Stimulated activated CD8-positive, alpha-beta memory T cell treated with anti-CD3 and anti-CD28 coated beads, Interleukin-7, amount 100 ng/mL, for 1 hour (primary cell): ENCODE measurements around the gene COA6.
"Not testable (repeated sequence)": the region's sequence is repeated elsewhere in the genome, so short reads cannot be mapped to it uniquely, and the experiment has no call there.

ENCODE experiments used
- DNase-seq, 2 donors: peaks; one replicate each; pipeline ENCODE4 v3.0.0-alpha.2; 2020; ENCODE audit warnings: low read depth in 2 of 2

The COA6 gene

GRCh38 chr1:234369784-234370183 is 3.5 kb upstream of the COA6 start:
- no peak for DNase-seq

- no peak for DNase-seq
Observed at GRCh38 chr1:234371414-234371813, 1.8 kb upstream of the COA6 start.

- DNase-seq = no peak
Observed at GRCh38 chr1:234372011-234372757, 1.1 kb upstream of the COA6 start.

DNA sequence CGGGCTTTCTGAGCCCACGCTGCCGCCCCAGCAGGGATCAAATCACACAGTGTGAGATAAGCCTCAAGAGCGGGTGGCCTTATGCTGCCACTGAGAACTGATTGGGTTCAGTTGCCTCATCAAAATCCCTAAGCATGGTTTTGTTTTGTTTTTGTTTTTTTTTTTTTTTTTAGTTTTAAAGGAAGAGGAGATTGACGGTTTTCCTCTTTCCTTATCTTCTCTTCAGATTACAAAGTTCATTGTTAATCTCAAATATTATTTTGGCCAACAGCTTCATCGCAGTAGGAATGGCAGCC is 651 bp downstream of the COA6 start:
- no peak for DNase-seq

DNA sequence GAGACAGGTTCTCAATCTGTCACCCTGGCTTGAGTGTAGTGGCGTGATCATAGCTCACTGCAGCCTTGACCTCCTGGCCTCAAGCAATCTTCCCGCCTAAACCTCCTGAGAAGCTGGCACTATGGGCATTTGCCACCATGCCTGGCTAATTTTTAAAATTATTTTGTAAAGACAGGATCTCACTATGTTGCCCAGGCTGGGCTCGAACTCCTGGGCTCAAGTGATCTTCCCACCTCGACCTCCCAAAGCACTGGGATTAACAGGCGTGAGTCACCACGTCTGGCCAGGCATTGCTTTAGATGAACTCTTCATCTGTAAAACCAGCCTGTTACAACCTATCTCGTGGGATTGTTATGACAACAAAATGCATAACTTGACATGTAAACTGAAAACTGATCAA is 2.4 kb downstream of the COA6 start:
- no peak for DNase-seq

DNA sequence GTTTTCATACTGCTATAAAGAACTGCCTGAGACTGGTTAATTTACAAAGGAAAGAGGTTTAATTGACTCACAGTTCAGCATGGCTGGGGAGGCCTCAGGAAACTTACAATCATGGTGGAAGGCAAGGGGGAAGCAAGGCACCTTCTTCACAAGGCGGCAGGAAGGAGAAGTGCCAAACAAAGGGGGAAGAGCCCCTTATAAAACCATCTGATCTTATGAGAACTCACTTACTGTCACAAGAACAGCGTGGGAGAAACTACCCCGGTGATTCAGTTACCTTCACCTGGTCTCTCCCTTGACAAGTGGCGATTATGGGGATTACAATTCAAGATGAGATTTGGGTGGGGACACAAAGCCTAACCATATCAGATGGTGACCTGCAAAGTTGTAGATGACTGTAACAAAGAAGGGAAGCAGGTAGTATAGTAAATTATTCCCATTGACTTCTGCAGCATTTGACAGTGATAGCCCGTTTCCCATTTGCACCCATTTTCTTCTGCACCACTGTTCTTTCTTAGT is 6.4 kb downstream of the COA6 start:
- DNase-seq = not testable (repeated sequence)

DNA sequence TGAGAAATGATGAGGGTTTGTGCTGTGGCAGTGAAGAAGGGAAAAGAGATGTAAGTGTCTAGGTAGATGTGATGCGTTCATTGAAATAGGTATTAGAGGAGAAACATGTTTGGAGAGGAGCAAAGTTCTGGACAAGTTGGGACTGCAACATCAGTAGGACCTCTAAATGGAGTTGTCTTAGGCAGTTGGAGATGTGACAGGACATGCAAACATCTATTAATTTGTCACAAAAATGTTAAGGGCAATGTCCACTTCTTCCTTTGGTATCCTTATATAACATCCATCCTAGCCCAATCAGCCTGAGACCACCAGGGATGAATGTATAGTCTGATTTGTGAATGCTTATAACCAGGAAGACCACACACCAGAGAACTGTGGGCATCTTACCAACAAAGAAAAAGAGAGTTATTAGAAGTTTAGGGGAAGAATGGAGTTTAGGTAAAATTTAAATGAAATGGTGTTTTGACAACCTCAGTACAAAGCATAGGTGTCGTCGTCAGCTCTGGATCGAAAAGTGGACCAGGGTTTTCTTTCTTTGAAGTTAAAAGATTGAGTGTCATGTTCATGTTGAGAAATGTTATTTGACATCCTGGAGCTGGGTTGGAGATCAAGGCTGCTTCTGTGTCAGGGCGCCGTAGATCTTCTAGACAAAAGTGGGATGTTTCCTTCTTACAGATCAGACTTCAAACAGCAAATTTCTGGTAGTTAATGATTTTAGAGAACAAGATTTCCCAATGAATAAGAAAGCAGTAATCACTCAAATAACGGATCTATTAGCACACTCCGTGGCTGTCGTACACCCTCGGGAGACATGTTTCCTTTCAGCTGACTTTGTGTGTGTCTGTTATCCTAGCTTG is 8.7 kb downstream of the COA6 start:
- no peak for DNase-seq

- DNase-seq = no peak
Observed at GRCh38 chr1:234386122-234386521, 12.9 kb downstream of the COA6 start.

DNA sequence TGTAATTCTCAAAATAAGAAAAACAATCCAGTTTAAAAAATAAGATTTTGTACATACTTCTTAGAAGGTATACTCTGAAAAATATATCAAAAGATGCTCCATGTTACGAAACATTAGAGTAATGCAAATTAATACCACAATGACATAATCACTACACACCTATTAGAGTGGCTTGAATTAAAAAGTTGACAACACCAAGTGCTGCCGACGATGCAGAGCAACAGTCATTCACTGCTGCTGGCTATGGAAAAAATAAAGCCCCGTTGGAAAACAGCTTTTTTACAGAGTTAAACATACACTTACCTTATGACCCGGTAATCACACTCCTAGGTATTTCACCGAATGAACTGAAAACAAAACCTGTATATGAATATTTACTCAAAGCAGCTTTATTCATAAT is 14.8 kb downstream of the COA6 start:
- no peak for DNase-seq

- no peak for DNase-seq
Observed at GRCh38 chr1:234393190-234393589, 19.9 kb downstream of the COA6 start.

- no peak for DNase-seq
Observed at GRCh38 chr1:234395297-234395696, 22.0 kb downstream of the COA6 start.

- DNase-seq = no peak
Observed at GRCh38 chr1:234396092-234396491, 22.8 kb downstream of the COA6 start.

DNA sequence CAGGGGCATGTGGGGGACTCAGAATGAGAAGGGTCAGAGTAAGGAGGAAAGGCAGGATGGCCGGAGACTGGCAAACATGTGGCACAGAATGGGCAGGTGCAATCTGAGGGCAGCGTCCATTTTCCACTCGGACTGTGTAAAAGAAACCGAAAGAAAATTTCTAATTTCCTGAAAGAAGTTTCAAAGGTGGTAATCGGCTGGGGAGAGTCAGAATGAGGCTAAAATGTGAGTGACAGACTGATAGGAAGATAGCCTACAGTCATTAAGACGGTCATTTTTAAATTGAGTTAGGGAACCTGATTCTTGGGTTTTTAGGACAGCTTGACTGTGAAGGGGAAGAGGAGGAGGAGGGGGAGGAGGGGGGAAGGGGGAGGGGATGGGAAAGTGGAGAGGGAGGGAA is 23.6 kb downstream of the COA6 start:
- DNase-seq = no peak

DNA sequence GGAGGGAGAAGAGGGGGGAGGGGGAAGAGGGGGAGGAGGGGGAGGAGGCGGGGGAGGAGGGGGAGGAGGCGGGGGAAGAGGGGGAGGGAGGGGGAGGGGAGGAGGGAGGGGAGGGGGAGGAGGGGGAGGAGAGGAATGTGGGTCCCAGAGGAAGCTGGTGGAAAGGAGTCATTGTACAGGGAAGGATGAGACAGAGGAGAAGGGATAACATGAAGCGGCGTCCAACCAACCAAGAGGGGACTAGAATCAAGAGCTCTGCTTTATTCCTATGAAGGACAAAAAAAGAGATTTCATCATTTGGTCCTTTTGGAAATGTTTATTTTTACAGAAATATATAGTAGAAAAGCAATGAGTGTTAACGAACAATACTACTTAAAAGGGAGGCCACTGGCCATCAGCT is 24.5 kb downstream of the COA6 start:
- no peak for DNase-seq

- DNase-seq = no peak
Observed at GRCh38 chr1:234398849-234399381, 25.7 kb downstream of the COA6 start.

- DNase-seq = not testable (repeated sequence)
Observed at GRCh38 chr1:234399515-234399914, 26.3 kb downstream of the COA6 start.

GRCh38 chr1:234400773-234401172 is 27.5 kb downstream of the COA6 start:
- no peak for DNase-seq

GRCh38 chr1:234401658-234402057 is 28.4 kb downstream of the COA6 start:
- no peak for DNase-seq

- DNase-seq = no peak
Observed at GRCh38 chr1:234402939-234403338, 29.7 kb downstream of the COA6 start.

DNA sequence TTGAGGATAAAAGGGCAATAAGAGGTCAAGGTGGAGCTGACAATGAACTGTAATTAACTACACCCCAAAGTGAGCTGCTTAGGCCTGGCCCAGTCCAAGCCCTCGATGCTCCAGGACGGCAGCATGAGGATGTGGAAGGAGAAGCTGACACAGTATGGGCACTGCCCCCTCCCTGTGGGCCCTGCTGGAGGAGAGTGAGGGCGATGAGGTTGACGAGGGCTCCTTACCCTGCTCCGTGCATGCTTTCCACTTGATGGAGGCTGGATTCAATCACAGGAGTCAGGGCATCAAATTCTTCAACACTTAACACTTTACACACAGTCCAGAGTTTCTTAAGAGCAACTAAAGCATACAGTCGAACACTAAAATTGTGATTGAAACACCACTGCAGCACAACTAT is 32.4 kb downstream of the COA6 start:
- DNase-seq = no peak

DNA sequence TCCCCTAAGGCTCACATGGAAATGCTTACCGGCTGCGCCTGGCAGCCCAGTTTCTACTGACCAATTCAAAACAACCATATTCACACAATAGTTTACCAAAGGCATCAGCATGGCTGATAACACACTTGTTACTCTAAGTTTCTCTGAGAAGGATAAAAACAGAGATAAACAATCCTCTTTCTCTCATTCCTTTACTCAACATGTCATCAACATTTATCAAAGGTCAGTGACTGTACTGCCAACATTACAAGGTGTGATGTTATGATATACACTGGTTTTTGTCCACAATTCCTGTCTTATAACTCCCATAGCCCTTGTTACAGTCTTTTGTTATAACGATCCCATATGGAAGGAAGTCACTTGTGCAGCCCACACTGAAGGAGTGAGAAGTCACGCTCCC is 33.6 kb downstream of the COA6 start:
- DNase-seq = no peak

DNA sequence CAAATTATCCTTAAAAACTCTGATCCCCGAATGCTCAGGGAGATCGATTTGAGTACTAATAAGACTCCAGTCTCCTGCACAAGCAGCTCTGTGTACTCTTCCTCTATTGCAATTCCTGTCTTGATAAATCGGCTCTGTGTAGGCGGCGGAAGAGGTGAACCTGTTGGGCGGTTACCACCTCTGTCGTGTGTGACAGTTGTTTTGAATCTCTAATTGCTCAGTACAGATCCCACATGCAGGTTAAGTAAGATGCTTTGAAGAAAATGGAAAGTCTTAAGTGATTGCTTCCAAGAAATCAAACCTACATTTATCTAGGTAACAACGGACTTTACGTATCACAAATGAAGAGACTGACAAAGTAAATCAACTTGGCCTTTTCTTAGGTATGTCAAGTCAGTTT is 35.5 kb downstream of the COA6 start:
- no peak for DNase-seq

- no peak for DNase-seq
Observed at GRCh38 chr1:234409328-234409727, 36.1 kb downstream of the COA6 start.
